Endometrial microvascular endothelial cells (primary cell): ENCODE data around the gene PITPNM3. TPM values are rescaled to one million over a fixed set of nuclear protein-coding genes. Genes with fewer than 3 reads are reported as not detected.

ENCODE experiments used
- in situ Hi-C: cut with HindIII; loops from 2 replicates; pipeline ENCODE4 v1.10.0; 2017; ENCODE audit warnings: low sequenced_read_pairs, low pct_unique_long_range_greater_than_20kb; ENCODE audit errors: inconsistent ontology term
- total RNA-seq: library from RNA; depleted of rRNA; stranded (reverse); fragments of >200 nt; gene quantifications from one replicate; pipeline ENCODE4 v1.2.3, GENCODE V29; 2015; ENCODE audit errors: inconsistent ontology term

Gene PITPNM3
- total RNA-seq, 1 donor from 2014 or later = 0.09 TPM

DNA sequence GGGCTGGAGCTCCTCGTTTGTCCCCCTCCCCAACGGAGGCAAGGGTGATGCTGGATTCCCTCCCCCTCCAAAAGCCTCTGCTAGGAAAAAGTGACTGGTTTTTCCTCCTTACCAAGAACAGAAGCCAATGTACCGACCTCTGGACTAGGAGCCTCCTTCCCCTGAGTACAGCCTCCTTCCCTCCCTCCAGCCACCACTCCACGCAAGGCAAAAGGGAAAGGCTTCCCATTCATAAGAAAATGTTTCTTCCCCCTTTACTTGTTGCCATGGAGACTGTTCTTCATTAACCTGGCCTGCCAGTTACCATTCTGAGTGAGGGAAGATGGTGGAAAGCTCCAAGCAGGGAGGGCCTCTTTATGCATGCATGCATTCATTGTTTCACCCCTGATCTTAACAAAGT lies 116.4 kb downstream of the PITPNM3 start:
- in situ Hi-C loops = no loop called here

DNA sequence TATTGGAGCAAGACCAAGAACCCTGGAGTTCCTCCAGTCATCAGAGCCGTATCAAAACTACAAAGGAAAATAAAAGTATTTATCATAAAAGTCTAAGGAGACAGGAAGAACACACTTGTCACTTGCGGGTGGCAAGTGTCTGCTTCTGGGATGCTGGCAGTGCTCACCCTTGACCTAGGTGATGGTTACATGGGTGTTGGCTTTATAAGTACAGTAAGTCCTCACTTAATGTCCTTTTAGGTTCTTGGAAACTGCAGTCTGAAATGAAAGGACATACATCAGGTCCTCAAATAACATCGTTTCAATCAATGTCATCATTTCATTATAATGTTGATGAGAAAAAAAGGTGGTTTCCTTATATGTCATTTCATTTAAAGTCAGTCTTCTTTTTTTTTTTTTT lies 118.4 kb downstream of the PITPNM3 start:
- in situ Hi-C loops = no loop called here

DNA sequence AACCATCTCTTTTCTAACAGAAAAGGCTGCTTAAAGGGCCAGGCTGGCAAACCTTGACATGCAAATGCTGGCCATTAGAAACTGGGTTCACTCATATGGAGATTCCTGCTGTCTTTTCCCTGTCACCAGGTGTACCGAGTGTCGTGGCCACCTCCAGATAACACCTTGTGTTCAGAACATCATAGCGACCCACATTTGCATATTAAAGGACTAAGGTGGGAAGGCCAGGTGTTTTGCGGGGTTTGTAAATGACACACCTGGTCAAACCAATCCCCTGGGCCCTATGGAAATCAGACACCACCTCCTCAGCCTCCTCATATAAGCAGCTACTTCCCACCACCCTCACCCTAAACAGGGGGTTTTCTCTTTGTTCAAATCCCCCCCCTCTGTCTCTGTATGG lies 118.9 kb downstream of the PITPNM3 start:
- in situ Hi-C loops = no loop called here

DNA sequence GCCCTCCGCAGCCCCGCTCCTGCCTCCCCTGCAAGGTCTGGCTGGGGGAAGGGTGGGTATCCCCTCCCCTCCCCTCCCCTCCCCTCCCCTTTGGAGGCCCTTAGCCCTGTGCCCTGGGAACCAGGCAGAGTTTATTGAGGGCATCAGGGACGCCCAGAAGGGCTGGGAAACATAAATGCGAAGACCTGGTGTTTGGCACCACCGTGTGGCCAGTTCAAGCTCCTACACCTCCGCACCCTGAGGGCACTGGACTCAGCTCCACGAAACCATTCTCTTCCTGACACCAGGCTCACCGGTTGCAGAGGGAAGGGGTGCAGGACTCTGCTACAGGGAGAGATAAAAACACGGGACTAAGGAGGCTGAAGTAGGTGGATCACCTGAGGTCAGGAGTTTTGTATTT lies 120.4 kb downstream of the PITPNM3 start:
- in situ Hi-C loops = no loop called here

DNA sequence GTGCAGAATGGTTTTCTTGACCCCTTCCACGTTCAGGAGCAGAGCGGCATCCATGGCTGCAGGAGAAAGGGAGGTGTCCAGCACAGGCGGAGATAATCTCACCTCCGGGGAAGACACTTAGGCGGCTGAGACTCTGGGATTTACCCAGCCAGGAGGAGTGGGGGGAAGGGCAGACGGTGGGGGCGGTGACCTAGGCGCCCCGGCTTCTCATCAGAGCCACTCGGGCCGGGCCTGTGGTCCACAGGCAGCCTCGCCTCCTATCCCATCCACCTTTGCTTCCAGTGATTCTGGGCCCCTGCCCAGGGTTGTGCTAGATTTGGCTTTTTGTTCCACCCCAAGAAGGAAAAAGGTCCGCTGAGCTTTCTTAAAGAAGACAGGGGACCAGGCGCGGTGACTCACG lies 121.3 kb downstream of the PITPNM3 start, which contains the start of gene AIPL1:
Gene AIPL1, minus strand, starts transcription at position 71 of the 400 bp plus-strand sequence. Its CDS starts 17 bp downstream, at position 54.
- in situ Hi-C loops = no loop called here

DNA sequence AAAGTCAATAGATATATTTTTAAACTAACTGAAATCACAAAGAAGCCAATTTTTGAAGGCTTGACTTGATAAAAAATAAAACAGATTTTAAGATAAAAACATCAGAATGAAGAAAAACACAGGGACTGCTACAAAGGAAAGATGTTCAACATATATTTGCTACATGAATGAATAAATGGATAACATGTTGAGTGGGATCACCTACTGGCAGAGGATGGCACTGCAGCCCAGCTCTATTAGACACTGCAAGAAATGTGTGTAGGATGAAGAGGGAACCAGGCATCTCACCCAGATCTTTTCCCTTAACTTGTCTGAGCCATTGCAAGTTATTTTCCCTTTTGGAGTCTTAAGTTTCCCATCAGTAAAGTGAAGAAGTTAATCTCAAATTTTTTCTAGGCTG lies 125.6 kb downstream of the PITPNM3 start:
- in situ Hi-C loops = no loop called here

DNA sequence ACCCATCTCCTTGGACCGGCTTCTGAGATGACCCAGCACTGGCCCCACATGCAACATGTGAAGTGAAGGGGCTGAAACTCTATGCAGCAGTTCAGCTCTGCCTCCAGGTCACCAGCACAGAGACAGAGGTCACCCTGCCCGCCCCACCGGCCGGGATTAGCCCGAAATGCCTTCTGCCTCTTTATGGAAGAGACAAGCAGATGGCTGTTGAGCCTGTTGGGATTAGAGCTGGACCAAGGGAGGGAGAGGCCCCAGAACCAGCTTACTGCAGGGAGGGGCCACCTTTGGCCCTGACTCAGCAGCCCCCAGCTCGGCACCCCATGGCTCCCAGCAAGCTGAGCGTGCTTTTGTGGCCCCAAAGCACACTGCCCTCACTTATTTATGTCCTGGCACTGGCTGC lies 127.1 kb downstream of the PITPNM3 start:
- in situ Hi-C loops = no loop called here

DNA sequence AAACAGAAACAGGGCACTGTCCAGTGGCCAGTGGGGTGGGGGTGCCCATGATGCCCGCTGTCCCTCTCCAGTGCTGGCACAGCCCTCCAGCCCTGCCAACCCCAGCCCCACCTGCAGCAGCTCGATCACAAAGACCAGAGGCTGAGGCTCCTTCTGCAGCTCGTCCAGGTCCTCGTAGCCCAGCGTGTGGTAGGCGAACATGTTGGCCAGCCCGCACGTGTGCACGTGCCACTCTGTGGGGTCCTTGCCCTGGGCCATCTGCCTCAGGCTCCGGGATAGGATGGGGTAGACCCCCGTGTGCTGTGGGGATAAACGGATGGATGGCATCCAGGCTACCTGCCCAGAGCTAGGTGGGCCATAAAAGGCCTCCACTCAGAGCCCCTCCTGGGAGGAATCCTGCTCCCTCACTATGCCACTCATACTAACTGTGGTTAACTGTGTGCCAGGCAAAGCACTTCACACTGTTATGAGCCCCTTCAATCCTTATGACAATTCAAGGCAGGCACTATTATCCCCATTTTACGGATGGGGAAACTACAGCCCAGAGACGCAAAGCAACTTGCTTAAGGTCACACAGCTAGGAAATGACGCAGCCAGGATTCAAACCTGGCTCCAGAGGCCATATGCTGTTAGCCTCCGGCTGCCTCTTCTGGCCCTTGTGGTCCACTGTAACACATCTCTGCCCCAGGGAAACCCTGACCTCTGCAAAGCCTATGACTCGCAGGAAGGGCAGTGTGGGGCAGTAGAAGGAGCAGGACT lies 128.0 kb downstream of the PITPNM3 start:
- in situ Hi-C loops = no loop called here

DNA sequence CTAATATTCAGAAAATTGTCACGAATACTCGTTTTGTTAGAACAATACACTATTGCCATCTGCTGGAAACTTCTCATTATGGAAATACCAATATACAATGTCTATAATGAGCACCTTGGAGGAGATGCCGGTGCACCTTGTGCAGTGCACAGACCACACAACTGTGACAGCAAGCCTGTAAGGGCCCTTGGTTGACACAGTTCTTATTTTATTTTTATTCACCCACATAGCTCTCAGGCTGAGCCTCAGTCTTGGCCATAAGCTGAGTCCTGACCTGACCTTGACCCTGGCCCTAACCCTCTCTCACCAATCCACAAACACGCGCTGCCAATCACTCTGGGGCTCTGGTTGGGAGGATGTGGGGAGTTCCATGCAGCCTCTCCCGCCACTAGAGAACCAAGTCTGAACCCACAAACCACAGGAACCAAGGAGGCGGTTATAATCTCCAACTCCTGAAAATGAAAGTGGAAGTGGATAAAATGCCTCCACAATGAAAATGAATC lies 129.0 kb downstream of the PITPNM3 start:
- in situ Hi-C loops = no loop called here

DNA sequence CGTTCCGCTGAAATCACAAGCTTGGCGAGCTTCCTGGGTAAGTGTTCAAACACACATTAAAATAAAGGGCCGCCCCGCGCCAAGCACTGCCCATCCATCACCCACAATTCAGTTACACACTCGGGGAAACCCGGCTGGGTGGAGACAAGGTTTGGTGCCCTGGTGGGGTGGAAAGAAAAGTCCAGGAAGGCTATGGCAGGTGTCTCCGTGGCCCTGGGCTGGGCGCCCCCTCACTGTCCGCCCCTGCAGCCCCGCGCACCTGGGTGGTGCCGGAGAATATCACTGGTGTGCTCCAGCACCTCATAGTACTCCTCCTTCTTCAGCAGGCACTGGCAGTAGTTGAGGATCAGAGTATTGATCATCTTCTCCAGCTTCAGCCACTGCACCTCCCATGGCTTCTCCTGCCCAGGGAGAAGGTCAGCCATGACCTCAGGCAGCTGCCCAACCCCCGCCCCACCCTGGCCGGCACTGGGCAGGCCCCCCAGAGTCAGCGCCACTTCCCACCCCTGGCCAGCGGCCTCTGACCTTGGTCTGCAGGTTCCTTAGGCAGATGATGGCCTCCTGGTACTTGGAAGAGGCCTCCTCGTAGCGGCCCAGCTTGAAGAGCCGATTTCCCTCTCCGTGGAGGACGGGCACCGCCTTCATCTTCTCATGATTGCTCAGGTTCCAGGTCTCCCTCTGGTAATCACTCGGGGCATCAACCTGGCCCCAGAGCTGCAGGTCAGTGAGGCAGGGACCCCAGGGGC lies 129.8 kb downstream of the PITPNM3 start:
- in situ Hi-C loops = no loop called here

DNA sequence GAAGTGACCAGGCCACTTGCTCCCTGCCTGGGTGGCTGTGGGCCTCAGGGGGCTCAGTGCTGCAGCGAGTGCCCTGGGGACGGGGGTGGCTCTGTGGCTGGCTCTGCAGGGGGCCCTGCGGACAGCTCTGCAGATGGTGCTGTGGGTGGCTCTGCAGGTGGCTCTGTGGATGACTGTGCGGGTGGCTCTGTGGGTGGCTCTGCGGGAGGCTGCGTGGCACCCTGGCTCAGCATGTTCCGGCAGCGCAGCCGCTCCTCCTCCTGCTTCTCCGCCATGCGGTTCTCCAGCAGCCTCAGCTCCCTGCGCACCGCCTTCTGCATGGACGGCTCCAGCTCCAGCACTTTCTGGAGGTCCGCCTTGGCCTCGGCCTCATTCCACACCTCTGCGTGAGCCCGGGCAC lies 130.9 kb downstream of the PITPNM3 start:
- in situ Hi-C loops = no loop called here

DNA sequence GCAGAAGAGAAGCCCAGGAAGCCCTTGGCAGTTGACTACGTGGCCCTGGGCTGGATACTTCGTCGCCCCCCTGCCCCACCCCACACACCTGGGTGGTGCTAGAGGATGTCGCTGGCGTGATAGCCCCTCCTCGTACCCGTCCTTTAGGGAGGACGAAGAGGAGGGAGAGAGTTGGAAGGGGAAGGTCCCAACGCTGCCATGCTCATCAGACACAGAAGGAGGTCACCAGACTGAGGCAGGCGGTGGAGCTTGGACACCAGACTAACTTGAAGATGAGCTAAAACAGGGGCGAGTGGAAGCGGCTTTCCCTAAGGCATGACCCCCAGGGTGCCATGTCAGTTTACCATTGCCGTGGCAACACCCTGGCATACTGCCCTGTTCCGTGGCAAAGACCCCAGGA lies 132.4 kb downstream of the PITPNM3 start:
- in situ Hi-C loops = no loop called here

DNA sequence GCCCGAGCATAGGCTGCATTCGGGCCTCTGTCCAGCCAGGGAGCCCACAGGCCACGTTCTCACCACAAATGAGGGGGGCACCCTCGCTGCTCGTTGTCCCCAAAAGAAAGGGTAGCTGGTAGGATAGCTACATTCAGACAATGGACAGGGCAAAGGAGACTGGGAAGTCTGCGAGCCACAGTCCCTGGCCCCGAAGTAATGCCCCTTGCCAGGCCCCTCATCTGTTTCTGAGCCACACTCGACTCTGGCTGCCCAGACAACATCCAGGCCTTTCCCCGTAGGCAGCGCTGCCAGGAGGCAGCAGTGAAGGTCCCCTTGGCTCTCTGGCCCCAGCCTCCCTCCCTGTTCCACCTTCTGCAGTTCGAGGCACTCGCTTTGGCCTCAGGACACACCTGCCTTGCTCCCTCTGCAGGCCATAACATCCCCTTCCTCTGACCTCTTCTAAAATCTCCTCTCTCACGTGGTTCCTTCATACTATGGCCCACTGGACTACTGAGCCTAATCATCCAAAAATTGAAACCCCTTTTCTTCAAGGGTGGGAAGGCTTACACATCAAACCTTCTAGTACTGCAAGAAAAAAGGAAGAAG lies 133.6 kb downstream of the PITPNM3 start:
- in situ Hi-C loops = no loop called here

DNA sequence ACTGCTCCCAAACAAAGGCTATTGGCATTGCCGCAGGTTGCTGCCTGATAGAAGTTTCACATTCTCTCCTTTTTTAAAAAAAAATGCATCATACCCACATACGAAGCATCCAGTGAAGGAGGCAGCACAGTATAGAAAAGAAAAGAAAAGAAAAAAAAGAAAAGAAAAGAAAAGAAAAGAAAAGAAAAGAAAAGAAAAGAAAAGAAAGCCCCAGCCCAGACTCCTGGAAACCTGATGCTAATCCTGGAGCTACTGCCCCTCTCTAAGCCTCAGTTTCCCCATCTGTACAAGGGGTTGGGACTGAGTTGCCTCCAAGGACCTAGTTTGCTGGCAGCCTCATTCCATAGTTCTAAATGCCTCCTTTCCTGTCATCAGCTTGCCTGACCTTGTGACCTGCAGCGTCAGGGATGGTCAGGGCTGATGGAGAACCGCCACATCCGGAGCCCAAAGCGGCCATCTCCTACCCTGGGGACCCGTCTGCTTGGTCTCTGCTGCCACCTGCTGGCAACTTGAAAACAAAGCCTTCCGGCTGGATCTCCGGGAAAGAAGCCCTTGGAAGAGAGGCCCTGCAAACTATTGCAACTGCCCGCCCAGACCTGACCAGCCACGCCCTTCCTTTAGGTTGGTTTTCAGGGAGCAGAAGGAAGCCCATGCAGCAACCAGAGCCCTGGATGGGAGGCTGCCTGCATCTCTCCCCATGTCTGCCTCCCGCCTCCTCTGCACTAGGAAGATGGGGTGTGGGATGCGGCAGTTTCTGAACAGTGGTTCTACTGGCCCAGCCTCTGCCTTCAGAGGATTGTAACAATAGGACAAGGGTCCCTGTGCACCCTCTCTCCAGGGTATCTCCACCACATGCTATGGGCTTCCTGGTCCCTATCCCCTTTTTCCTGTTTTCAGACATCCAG lies 134.4 kb downstream of the PITPNM3 start:
- in situ Hi-C loops = no loop called here

DNA sequence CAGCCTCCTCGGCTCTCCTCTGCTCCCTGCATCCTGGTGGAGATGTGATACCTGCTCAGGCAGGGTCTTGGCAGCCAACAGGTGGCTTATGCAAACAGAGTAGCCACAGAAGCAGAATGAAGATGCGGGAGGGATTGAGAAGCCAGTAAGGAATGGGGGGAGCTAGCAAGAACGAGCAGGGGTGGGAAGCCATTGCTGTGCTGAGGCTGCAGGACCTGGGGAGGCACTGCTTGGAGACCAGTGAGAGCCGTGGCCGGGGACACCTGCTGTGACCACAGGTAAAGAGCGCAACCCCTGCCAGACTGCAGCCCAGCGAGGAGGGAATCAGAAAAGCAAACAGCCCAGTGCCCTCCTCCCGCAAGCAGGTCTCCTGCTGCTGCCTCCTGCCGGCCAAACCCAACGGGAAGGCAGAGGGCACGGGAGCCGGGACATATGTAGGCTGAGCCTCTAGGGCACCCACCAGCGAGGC lies 136.1 kb downstream of the PITPNM3 start:
- in situ Hi-C loops = no loop called here

DNA sequence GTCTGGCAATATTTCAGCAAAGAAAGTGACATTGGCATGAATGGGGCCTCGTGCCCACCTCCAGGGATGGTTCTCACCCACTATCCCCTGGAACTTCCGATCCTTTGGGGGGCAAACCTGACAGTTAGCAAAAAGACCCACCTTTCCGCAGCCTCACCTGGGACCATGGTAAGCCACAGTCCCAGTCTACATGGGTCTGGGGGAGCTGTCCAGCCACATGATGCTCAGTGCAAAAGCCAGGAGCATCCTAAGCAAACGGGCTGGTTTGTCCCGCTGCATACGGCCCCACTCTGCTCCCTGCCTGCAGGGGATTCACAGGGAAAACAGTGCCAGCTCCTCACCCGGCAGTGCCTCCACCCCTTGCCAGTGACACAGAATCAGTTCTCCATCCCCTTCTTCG lies 140.7 kb downstream of the PITPNM3 start:
- in situ Hi-C loops = loop anchor here (10.0 kb wide), 2 partner anchors 651 to 821 kb away; no protein-coding TSS in a partner anchor

DNA sequence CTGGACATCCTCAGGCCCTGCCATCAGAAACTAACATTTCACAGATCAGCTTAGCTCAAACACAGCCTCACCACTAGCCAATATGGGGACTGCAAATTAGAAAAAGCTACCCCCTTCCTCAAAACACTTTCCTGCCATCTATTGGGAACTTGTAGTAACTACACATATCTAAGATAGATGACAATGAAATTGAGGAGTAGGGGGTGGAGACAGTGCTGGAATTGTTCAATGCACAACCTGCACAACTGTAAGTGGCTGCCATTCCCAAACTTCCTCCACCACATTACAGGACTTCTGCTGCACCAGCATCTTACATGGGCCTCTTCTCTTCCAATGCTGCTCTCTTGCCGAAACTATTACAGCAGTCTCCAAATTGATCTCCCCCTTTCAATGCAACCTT lies 143.3 kb downstream of the PITPNM3 start:
- in situ Hi-C loops = loop anchor here (10.0 kb wide), 2 partner anchors 648 to 818 kb away; no protein-coding TSS in a partner anchor

DNA sequence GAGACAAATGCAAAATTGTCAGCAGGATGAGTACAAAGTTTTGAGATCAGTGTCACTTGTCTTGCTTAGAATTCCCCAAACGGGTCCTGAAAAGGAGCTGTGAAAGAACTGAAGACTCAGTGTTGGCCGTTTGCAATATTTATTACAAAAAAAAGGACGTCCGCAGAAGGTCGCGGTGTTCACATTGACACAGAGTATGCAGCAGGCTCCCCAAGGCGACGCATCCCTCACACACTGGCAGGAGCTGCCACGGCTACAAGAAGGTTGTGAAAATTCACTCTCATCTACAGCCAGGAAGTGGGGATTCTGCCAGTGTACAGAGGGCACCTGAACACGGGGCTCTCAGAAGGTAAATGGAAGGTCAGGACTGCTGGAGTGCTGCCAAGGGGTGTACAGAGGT lies 147.6 kb downstream of the PITPNM3 start:
- in situ Hi-C loops = no loop called here

DNA sequence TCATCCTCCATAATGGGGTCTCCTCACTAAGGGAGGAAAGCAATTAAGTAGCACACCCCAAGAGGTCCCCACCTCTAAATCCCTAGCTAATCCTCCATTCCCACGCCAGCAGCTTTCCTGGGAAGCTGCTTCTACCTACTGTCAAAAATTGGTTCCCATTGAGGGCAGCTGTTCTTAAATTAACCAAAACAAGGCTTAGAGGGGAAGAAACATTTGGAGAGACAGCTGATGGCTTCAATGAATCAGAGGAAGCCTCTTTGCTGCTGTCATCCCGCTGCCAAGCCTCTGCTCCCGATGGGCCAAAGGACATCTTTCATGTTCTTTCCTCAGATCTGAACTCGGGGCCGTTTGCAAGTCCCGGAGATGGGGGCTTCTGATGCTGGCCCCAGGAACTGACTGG lies 148.1 kb downstream of the PITPNM3 start:
- in situ Hi-C loops = no loop called here
